ENCODE data around the gene DPF1. TPM values are rescaled to one million over a fixed set of nuclear protein-coding genes. Genes with fewer than 3 reads are reported as not detected.

The DPF1 gene
- total RNA-seq, 2 donors from 2014 or later, result 3.3 to 4.5 TPM

GRCh38 chr19:38239816-38240215 is 15.8 kb upstream of the DPF1 start:
- H3K27ac ChIP-seq (ENCODE audit: low read depth, low read length), result no peak overlapping the region
- Mint-ChIP-seq H3K4me1 (peaks cover 1% of the 10 kb centered on the region), H3K27me3 (ENCODE audit: insufficient read depth) (peaks cover 26% of the 10 kb centered on the region), H3K4me3 (no peak overlapping the region), H3K36me3 (ENCODE audit: low read depth) (no peaks in the 10 kb centered on the region), H3K9me3 (no peaks in the 10 kb centered on the region), H3K27ac (no peak overlapping the region)
- H3K4me3 ChIP-seq (ENCODE audit: low read length), result no peak overlapping the region
- no peaks in the 10 kb centered on the region for H3K9me3 ChIP-seq (ENCODE audit: control insufficient read depth, low read length)
- H3K9ac ChIP-seq (ENCODE audit: extremely low read depth, low read length, poor library complexity, severe bottlenecking), result no peak overlapping the region
- 86 to 89% methylated on average over 8 of the region's 8 CpGs for WGBS, 2 experiments (ENCODE audit: insufficient coverage in 1 of 2, insufficient read length in 1 of 2)
- H3K36me3 ChIP-seq (ENCODE audit: control insufficient read depth, insufficient read depth, low read length), result no peaks in the 10 kb centered on the region
- DNase-seq, result no peak
- no peaks in the 10 kb centered on the region for H3K27me3 ChIP-seq (ENCODE audit: control insufficient read depth, insufficient read depth, low read length, poor library complexity, severe bottlenecking)
- H3K4me1 ChIP-seq (ENCODE audit: control insufficient read depth, insufficient read depth, low read length), result no peaks in the 10 kb centered on the region
- TF ChIP-seq CTCF (conservative IDR thresholded peaks at IDR 0.05), result no peak

GRCh38 chr19:38234615-38235014 is 10.6 kb upstream of the DPF1 start:
- WGBS, 2 experiments (ENCODE audit: insufficient coverage in 1 of 2, insufficient read length in 1 of 2), result 89 to 100% methylated on average over 2 to 4 of the region's 4 CpGs

GRCh38 chr19:38233740-38234251 is 9.8 kb upstream of the DPF1 start:
- Histone ChIP-seq H3K36me3 (ENCODE audit: control insufficient read depth, insufficient read depth, low read length) (no peaks in the 10 kb centered on the region), H3K4me3 (ENCODE audit: low read length) (no peak overlapping the region), H3K9me3 (ENCODE audit: control insufficient read depth, low read length) (no peaks in the 10 kb centered on the region), H3K4me1 (ENCODE audit: control insufficient read depth, insufficient read depth, low read length) (no peaks in the 10 kb centered on the region), H3K27ac (ENCODE audit: low read depth, low read length) (no peak overlapping the region), H3K27me3 (ENCODE audit: control insufficient read depth, insufficient read depth, low read length, poor library complexity, severe bottlenecking) (peaks cover 24% of the 10 kb centered on the region), H3K9ac (ENCODE audit: extremely low read depth, low read length, poor library complexity, severe bottlenecking) (no peak overlapping the region)
- peak; percentile 94 for TF ChIP-seq CTCF (conservative IDR thresholded peaks at IDR 0.05)
- Mint-ChIP-seq H3K9me3 (no peaks in the 10 kb centered on the region), H3K36me3 (ENCODE audit: low read depth) (no peaks in the 10 kb centered on the region), H3K4me1 (no peaks in the 10 kb centered on the region), H3K4me3 (no peak overlapping the region), H3K27ac (no peak overlapping the region), H3K27me3 (ENCODE audit: insufficient read depth) (peaks cover 44% of the 10 kb centered on the region)
- 23 to 59% methylated on average over 3 to 7 of the region's 7 CpGs for WGBS, 2 experiments (ENCODE audit: insufficient coverage in 1 of 2, insufficient read length in 1 of 2)
- peak; percentile 96 for DNase-seq

More at GRCh38 chr19:38234615-38235014, 10.6 kb upstream of the DPF1 start:
- H3K4me3 ChIP-seq (ENCODE audit: low read length), result no peak overlapping the region
- DNase-seq, result no peak
- H3K27me3 ChIP-seq (ENCODE audit: control insufficient read depth, insufficient read depth, low read length, poor library complexity, severe bottlenecking), result peaks cover 19% of the 10 kb centered on the region
- H3K36me3 Mint-ChIP-seq (ENCODE audit: low read depth), result no peaks in the 10 kb centered on the region
- H3K4me1 ChIP-seq (ENCODE audit: control insufficient read depth, insufficient read depth, low read length), result no peaks in the 10 kb centered on the region
- no peak overlapping the region for H3K4me3 Mint-ChIP-seq
- H3K27me3 Mint-ChIP-seq (ENCODE audit: insufficient read depth), result peaks cover 41% of the 10 kb centered on the region
- no peaks in the 10 kb centered on the region for H3K9me3 Mint-ChIP-seq
- no peak overlapping the region for H3K27ac Mint-ChIP-seq
- no peaks in the 10 kb centered on the region for H3K36me3 ChIP-seq (ENCODE audit: control insufficient read depth, insufficient read depth, low read length)
- H3K9me3 ChIP-seq (ENCODE audit: control insufficient read depth, low read length), result no peaks in the 10 kb centered on the region
- no peak for TF ChIP-seq CTCF (conservative IDR thresholded peaks at IDR 0.05)
- H3K4me1 Mint-ChIP-seq, result no peaks in the 10 kb centered on the region
- H3K9ac ChIP-seq (ENCODE audit: extremely low read depth, low read length, poor library complexity, severe bottlenecking), result no peak overlapping the region
- H3K27ac ChIP-seq (ENCODE audit: low read depth, low read length), result no peak overlapping the region

Data from endodermal cell (in vitro differentiated cells).